ENCODE data around the gene ASB16.

DNA sequence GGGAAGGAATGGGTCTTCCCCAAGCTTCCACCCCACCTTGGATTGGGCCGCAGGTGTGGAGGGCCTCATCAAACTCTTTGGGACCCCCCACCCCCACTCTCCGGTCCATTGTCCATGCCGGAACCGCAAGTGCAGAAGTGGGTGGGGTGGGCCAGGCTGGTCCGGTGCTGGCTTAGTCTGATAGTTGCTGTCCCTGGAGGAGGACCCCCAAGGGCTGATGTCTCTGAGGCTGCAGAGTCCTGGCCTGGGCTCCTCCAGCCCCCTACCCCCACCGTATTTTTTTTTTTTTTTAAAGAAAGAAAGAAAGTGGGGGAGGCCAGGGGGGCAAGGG is 36.3 kb downstream of the ASB16 start:
- TF ChIP-seq SMC3 (conservative IDR thresholded peaks at IDR 0.05; ENCODE audit: poor library complexity) (no peak), EP300 (conservative IDR thresholded peaks at IDR 0.05; ENCODE audit: poor library complexity, severe bottlenecking) (no peak), EZH2 (IDR thresholded peaks at IDR 0.05; ENCODE audit: borderline replicate concordance, insufficient read depth, low read length, poor library complexity, severe bottlenecking) (no peak), TAF1 (IDR thresholded peaks at IDR 0.05; ENCODE audit: low read depth) (no peak), POLR2AphosphoS5 (IDR thresholded peaks at IDR 0.05) (no peak), RAD21 (conservative IDR thresholded peaks at IDR 0.05) (no peak)
- TF ChIP-seq, protein P1, sequence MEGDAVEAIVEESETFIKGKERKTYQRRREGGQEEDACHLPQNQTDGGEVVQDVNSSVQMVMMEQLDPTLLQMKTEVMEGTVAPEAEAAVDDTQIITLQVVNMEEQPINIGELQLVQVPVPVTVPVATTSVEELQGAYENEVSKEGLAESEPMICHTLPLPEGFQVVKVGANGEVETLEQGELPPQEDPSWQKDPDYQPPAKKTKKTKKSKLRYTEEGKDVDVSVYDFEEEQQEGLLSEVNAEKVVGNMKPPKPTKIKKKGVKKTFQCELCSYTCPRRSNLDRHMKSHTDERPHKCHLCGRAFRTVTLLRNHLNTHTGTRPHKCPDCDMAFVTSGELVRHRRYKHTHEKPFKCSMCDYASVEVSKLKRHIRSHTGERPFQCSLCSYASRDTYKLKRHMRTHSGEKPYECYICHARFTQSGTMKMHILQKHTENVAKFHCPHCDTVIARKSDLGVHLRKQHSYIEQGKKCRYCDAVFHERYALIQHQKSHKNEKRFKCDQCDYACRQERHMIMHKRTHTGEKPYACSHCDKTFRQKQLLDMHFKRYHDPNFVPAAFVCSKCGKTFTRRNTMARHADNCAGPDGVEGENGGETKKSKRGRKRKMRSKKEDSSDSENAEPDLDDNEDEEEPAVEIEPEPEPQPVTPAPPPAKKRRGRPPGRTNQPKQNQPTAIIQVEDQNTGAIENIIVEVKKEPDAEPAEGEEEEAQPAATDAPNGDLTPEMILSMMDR (IDR thresholded peaks at IDR 0.05; ENCODE audit: poor library complexity, severe bottlenecking): no peak
- TF ChIP-seq, protein P2, sequence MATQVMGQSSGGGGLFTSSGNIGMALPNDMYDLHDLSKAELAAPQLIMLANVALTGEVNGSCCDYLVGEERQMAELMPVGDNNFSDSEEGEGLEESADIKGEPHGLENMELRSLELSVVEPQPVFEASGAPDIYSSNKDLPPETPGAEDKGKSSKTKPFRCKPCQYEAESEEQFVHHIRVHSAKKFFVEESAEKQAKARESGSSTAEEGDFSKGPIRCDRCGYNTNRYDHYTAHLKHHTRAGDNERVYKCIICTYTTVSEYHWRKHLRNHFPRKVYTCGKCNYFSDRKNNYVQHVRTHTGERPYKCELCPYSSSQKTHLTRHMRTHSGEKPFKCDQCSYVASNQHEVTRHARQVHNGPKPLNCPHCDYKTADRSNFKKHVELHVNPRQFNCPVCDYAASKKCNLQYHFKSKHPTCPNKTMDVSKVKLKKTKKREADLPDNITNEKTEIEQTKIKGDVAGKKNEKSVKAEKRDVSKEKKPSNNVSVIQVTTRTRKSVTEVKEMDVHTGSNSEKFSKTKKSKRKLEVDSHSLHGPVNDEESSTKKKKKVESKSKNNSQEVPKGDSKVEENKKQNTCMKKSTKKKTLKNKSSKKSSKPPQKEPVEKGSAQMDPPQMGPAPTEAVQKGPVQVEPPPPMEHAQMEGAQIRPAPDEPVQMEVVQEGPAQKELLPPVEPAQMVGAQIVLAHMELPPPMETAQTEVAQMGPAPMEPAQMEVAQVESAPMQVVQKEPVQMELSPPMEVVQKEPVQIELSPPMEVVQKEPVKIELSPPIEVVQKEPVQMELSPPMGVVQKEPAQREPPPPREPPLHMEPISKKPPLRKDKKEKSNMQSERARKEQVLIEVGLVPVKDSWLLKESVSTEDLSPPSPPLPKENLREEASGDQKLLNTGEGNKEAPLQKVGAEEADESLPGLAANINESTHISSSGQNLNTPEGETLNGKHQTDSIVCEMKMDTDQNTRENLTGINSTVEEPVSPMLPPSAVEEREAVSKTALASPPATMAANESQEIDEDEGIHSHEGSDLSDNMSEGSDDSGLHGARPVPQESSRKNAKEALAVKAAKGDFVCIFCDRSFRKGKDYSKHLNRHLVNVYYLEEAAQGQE (IDR thresholded peaks at IDR 0.05; ENCODE audit: borderline replicate concordance): no peak
